GM18517 (cell line): ENCODE results near the gene TNNI2.
A peak's percentile ranks its signal among the peaks of the same experiment; 100 is the strongest.

Source experiments
- ATAC-seq: cut with Tn5 transposase; IDR thresholded peaks from one replicate; pipeline ENCODE4 v1.9.1; 2021; ENCODE audit warnings: mild to moderate bottlenecking, moderate library complexity; ENCODE audit not compliant: unreplicated experiment

Gene TNNI2

DNA sequence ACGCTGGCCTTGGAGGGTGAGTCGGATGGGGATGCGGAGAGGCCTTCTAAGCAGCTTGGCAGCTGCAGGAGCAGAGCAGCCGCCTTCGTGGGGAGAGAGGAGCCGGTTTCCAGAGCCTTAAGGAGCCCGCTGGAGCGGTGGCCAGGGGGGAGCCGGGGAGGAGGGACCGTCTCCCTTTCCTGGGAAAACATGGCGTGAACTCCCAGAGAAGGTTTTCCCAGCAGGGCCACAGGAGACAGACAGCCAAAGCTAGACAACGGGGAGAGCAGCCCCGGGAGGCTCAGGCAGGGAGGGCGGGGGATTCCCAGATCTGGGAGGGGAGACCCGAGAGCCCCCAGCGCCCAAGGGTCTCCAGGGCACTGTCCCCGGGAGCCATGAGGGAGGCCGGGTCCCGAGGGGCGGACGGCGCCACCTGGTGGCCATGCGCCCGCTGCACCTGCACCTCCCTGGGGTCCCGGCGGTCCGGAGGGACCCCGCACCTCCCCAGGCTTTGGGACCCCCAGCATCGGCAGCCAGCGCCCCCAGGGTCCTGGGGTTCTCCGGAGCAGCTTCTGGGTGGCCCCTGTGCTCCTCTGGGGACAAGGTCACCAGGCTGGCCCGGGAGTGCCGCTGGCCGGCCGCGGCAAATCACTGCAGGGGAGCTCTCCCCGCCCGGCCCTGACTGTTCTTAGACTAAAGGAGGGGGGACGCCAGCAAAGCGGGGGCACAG, 6.4 kb upstream of the TNNI2 start:
- no peak for ATAC-seq

DNA sequence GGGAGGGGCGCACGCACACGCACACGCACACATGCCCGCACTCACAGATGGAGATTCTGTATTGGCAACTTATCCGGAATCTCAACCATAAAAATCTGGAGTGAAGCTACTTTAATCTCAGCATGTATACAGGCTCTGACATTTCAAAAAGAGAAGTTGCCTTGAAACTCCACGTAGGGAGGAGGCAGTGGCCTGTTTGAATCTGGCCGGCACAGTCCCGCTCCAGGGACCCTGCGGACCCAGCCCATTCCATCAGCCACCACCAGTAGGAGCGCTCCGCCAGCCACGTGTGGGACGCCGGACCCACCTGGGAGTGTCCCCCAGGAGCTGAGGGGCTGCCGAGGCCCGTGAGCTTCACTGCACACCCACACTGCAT, 5.9 kb upstream of the TNNI2 start:
- no peak for ATAC-seq

DNA sequence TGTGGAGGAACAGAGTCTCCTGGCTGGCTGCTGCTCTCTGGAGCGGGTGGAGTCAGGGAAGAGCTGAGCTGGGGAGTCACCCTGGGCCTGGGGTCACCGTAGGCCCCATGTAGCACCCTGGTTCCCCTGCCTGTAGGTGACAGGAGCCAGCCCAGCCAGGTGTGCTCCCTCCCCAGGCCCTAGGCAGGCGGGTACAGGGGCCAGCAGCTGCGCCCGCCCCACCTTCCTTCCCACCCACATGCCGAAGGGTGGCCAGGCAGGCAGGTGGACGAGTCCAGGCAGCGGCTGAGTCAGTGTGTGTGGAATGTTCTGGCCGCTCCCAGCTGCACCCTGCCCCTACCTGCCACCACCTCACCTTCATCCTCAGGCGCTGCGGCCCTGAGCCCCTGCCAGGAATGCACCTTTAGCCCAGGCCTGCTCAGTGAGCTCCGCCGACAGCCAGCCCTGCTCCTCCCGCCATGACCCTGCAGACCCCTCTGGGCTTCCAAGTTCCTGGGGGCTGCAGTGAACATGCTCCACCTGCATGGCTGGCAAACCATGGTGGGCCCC, 4.6 kb upstream of the TNNI2 start:
- no peak for ATAC-seq

DNA sequence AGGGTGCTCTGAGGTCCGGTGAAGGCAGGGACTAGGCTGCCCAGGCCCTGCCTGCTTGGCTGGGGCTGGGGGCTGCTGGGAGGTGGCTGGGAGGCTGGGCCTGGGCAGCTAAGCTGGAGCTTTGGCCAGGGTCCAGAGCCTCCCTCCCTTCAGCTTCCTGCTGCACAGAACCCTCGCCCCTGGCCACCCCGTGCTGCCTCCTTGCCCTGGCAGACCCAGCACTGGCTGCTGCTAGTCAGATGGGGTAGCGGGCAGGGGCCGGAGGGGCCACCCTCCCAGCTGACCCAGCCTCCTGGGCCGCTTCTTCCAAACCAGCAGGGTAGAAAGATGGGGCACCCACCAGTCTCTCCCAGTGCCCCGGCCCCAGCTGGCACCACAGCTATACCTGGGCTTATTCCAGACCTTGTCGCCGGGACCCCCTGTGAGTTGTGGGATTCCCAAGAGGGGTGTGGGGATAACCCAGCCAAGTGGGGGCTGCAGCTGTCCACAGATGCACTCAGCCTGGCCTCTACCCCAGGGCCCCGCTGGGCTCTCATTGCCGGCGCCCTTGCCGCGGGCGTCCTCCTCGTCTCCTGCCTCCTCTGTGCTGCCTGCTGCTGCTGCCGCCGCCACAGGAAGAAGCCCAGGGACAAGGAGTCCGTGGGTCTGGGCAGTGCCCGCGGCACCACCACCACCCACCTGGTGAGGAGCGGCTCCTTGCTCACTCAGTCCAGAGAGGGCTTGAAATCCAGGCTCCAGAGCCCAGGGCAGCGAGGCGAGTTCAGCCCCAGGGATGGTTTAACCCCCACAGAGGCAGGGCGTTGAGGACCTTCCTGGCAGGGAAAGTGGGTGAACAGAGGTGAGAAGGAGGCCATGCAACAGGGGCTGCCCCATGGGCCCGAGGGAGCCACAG, 3.8 kb upstream of the TNNI2 start, which contains the start of gene SYT8:
SYT8 (plus strand) TSS at position 212 of the 892 bp plus-strand sequence; CDS start at position 328, 116 bp downstream.
- ATAC-seq = no peak

DNA sequence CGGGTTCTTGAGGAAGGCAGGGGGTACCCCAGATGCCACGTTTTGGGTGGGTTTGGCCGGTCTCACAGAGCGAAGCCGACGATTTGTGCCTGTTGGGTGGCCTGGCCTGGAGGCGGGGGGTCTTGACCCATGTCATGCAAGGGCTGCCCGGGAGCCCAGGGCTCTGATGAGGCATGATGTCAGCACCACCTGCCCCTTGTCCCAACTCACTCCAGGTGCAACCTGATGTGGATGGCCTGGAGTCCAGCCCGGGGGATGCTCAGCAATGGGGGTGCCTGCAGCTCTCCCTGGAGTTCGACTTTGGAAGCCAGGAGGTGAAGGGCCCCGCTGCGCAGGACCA, 3.1 kb upstream of the TNNI2 start:
- no peak for ATAC-seq

DNA sequence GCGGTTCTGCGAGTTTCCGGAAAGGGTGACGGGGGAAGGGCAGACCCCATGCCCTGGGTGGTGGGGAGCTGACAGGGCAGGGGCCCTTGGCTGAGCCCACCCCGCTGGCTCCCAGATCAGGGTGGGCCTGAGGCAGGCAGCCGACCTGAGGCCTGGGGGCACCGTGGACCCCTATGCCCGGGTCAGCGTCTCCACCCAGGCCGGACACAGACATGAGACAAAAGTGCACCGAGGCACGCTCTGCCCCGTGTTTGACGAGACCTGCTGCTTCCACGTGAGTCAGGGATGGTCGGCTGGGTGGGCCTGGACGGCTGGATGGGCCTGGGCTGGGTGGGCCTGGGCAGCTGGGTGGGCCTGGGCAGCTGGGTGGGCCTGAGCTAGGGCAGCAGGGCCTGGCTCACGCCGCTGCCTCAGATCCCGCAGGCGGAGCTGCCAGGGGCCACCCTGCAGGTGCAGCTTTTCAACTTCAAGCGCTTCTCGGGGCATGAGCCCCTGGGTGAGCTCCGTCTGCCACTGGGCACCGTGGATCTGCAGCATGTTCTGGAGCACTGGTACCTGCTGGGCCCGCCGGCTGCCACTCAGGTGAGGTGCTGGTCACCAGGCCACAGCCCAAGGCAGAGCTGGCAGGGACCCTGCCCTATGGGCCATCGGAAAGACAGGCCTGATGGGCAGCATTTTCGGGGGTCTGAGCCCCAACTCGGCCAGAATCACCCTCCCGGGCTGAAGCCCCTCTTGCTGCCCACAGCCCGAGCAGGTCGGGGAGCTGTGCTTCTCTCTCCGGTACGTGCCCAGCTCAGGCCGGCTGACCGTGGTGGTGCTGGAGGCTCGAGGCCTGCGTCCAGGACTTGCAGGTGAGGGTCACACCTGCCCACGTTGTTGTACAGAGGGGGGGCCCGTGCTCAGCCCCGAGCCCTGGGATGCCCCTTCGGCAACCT, 2.5 kb upstream of the TNNI2 start:
- ATAC-seq = no peak

DNA sequence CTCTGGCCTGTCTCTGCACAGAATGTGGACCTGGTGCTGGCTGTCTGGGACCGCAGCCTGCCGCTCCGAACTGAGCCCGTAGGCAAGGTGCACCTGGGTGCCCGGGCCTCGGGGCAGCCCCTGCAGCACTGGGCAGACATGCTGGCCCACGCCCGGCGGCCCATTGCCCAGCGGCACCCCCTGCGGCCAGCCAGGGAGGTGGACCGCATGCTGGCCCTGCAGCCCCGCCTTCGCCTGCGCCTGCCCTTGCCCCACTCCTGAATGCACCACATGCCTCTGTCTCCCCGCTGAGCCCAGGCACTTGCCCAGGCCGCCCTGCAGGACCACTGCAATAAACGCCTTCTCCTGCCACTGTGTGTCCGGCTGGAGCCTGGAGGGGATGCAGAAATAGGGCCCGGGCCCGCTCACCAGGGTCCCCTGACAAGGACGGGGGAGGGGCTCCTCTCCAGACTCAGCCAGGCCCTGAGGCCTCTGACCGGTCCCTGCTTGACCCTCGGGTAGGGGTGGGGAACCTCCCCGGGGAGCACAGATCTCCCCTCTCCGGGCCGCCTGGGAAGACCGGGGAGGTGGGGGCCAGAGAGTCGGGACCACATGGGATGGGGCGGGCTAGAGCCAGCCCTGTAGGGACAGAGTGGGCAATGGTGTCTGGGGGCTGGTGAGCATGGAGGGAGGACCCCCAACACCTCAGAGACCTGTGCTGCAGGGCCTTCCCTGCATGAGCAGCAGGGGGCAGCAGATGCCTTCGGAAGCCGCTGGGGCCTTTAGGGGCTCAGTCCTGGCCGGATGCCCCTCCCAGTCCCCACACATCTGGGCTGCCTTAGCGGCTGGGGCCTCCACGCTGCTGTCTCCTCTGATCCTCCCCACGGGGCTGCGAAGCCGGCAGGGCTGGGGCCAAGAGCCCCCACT, 1.4 kb upstream of the TNNI2 start:
- peak; percentile 73 for ATAC-seq

DNA sequence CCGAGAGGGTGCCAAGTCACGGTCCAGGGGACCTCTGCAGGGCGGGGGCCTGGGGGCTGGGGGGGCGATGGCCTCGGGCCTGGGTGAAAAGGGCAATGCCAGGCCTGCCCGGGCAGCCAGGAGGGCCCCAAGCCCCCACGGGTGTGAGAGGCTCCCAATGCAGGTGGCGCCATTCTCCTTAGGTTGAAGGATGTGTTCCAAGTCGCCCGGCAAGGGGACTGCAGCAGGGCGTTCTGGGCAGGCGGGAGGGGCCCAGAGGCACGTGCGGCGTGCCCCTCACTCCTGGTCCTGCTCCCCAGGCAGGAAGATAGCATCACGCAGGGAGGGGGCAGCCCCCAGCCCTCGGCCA, 730 bp upstream of the TNNI2 start:
- ATAC-seq = no peak

DNA sequence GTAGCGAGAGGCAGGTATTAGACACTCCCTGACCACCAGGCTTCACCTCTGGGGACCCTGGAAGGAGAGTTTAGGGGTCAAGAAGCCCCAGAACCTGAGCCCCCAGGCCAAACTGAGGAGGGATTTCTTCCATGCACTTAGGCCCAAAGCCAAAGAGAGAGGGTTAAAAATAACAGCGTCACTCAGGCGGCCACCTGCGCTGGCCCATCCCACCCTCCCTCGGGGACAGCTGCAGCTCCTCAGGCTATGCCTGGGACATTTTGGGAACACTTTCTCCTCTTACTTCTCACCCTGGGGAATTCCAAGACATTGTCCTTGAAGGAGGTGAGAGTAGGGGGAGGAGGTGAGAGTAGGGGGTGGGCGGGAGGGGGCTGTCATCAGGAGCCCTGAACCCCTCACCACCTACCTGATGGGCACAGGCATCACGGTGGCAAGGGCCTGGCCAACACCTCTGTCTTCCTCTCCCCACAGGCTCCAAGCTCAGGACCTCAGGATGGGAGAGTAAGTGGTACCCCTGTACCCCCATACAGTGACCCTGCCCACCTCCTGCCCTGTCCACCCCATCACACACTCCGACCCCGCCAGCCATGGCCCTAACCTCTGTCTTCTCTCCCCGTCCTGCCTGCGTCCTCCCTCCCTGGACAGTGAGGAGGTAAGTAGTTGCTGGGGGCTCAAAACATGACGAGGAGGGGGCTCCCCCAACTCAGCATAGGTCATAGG, 583 bp downstream of the TNNI2 start:
- no peak for ATAC-seq

DNA sequence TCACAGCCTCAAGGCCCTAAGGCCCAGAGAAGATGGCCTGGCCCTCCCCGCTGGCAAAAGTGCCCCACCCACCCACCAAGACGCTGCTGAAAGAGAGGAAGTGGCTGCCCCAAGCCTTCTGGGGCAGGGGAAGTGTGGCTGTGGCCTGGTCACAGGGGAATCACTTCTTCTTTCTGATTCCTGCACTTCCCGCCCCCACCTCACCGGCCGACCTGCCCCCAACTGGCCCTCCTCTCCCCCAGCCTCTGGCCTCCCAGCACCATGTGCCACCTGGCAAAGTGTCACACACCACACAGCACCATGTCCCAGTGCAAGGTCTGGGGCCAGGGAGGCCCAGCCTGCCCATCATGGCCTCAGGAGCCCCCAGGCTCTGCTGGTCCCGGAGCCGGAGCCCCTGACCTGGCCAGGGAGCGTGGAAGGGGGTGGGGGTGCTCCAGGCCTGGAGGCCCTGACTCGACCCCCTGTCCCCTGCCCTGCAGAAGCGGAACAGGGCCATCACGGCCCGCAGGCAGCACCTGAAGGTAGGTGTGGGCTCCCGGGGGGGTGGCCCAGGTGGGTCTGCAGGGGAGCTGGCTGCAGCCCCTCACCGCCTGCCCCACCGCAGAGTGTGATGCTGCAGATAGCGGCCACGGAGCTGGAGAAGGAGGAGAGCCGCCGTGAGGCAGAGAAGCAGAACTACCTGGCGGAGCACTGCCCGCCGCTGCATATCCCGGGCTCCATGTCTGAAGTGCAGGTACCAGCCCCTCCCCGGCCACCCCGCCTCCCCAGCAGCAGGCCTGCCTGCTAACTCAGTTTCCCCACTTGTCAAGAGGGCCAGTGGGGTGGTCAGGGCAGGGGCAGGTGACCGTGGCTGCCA, 1.4 kb downstream of the TNNI2 start:
- no peak for ATAC-seq

DNA sequence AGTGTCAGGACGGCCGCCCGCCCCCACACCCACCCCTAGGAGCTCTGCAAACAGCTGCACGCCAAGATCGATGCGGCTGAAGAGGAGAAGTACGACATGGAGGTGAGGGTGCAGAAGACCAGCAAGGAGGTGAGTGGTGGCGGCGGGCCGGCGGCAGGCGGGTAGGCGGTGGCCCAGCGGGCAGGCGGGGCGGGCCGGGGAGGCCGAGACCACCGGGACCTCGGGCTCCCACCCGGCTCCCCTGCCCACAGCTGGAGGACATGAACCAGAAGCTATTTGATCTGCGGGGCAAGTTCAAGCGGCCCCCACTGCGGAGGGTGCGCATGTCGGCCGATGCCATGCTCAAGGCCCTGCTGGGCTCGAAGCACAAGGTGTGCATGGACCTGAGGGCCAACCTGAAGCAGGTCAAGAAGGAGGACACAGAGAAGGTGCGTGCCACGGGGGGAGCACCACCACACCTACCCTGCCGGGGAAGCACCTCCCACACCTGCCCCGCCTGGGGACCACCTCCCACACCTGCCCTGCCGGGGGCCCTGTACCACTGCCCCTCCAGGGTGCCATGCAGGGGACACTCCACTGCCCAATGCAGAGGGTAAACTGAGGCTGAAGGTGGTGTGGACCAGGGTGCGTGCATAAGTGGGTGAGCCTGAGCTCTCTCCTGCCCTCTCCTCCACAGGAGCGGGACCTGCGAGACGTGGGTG, 2.1 kb downstream of the TNNI2 start:
- no peak for ATAC-seq

DNA sequence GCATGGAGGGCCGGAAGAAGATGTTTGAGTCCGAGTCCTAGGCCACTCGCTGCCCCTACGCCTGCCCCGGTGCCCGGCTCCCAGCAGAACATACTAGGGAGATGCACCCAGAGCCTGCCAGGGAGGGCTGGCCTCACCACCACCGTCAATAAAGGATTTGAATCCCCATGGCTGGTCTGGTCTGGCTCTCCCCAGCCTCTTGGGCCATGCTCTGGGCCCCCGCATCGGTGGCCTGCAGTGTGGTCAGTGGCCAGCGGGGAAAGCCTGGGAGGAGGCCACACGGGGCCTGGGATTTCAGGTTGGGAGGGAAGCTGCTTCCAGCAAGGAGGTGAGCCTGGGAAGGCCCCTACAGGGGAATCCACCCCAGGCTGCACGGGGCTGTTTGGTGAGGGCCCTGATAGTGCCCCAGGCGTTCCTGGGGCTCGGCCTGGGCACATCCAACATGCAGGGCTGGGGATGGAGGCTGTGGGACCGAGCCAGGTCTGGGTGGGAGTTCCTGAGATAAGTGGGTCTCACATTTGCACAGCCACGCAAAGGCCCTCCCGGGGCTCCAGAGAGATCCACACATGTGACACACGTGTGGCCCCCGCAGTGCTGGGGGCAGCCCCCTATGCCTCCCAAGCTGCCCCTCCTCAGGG, 2.8 kb downstream of the TNNI2 start:
- no peak for ATAC-seq

DNA sequence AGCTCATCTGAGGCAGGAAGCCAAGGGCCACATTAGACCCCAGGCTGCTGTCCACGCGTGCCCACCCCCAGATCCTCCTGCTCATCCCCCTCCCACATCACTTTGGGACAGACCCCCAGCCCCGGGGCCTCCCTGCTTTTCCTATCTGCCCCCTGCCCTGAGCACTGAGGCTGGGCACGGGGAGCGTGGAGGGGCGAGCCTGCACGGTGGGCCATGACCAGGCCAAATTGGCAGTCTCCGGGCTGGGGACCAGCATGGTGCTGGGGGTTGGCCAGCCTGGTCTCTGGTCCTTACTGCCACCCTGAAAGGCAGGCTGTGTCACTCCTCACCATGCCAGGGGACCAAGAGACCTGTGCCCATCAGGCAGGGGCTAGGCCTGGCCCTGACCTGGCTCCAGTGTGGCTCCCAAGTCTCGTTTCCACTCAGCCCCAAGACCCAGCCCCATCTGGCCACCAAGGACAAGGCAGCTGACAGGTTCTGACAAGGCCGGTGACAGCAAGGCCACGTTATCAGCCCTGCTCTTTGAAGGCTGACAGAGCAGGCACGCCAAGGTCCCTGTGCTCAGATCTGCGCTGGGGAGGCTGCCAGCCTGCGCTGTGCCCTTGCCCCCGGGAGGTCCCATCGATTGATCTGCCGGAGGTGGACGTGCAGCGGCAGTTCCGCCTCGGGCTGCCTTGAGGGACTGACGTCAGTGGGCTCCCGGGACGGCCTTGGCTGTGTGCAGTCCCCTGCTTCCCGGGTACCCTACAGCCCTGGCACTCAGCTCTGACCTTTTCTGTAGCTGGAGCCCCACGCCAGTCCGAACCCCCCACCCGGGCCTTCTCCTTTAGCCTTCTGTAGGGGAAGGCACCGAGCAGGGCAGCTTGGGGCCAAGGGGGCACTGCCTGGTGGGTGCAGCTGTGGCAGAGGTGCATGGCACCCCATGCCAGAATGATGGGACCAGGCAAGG, 3.6 kb downstream of the TNNI2 start:
- no peak for ATAC-seq

DNA sequence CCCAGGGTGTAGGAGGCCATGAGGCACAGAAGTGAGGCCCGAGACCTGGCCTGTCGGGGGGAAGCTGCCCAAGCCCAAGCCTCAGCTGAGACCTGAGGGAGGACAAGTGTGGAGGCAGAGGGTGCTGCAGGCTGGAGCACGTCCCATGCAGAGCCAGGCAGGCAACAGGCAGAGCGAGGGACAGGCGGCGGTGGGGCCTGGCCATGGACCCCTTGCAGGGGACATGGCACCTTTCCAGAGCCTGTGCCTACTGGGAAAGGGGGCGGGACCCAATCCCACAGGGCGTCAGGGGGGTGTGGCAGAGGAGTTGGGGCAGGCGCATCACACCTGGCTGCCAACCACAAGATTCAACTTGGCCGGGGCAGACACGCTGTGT, 4.3 kb downstream of the TNNI2 start:
- ATAC-seq = no peak

DNA sequence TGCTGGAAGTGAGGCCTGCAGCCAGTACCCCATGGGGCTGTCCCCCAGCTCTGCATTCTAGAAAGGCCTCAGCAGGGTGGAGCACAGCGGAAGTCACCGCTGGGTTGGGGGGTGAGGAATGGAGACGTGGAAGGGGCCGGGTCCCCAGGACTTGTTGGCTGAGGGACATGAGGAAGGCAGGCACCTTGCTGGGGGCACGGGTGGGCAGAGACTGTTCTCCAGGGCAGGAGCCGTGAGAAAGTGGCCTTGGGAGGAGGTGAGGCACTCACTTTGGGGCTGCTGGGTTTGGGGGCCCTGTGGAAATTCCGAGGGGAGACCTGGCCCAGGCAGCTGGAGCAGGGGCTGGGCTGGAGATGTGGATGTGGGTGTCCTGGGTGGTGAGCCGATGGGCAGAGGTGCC, 5.0 kb downstream of the TNNI2 start:
- ATAC-seq = no peak
